DOHH2 (cell line): ENCODE measurements around the gene LRRN2.

Source experiments
- H3F3A ChIP-seq: fragments of 200-600 bp; sonication (generic), shearing (Covaris generic); 2 replicates; pipeline ENCODE4 v1.6.0; 2016; ENCODE audit warnings: antibody characterized with exemption, mild to moderate bottlenecking; ENCODE audit not compliant: control insufficient read depth, insufficient read depth
- H3K27ac ChIP-seq: fragments of 200-600 bp; sonication (generic); 2 replicates; pipeline ENCODE4 v1.5.1; 2014; ENCODE audit warnings: low read depth, mild to moderate bottlenecking, low read length, moderate library complexity
- H3K27me3 ChIP-seq: fragments of 200-600 bp; sonication (generic); 2 replicates; pipeline ENCODE4 v1.6.1; 2014; ENCODE audit warnings: mild to moderate bottlenecking, low read length, mixed read lengths; ENCODE audit not compliant: control insufficient read depth
- H3K36me3 ChIP-seq: fragments of 200-600 bp; sonication (generic); 2 replicates; pipeline ENCODE4 v1.6.1; 2014; ENCODE audit warnings: mild to moderate bottlenecking, low read length, moderate library complexity, mixed read lengths; ENCODE audit not compliant: control insufficient read depth
- H3K4me1 ChIP-seq: fragments of 200-600 bp; sonication (generic); 2 replicates; pipeline ENCODE4 v1.6.1; 2014; ENCODE audit warnings: mild to moderate bottlenecking, low read length, mixed read lengths; ENCODE audit not compliant: control insufficient read depth
- H3K4me2 ChIP-seq: fragments of 200-600 bp; sonication (generic); 2 replicates; pipeline ENCODE4 v1.6.0; 2014; ENCODE audit warnings: mild to moderate bottlenecking, low read length, moderate library complexity
- H3K4me3 ChIP-seq: fragments of 200-600 bp; sonication (generic); 2 replicates; pipeline ENCODE4 v1.5.1; 2014; ENCODE audit warnings: mild to moderate bottlenecking, low read length, mixed read lengths
- H3K79me2 ChIP-seq: fragments of 200-600 bp; sonication (generic); 2 replicates; pipeline ENCODE4 v1.6.1; 2014; ENCODE audit warnings: mild to moderate bottlenecking, low read length, mixed read lengths; ENCODE audit not compliant: control insufficient read depth
- H3K9me2 ChIP-seq: fragments of 200-600 bp; sonication (generic); replicated peaks from 2 replicates; pipeline ENCODE4 v1.6.1; 2014; ENCODE audit warnings: mild to moderate bottlenecking, low read length, mixed read lengths; ENCODE audit not compliant: control insufficient read depth
- H3K9me3 ChIP-seq: fragments of 200-600 bp; sonication (generic); 2 replicates; pipeline ENCODE4 v1.6.1; 2014; ENCODE audit warnings: antibody characterized with exemption, low read length, mixed read lengths; ENCODE audit not compliant: control insufficient read depth, insufficient read depth
- H4K20me1 ChIP-seq: fragments of 200-600 bp; sonication (generic); 2 replicates; pipeline ENCODE4 v1.6.0; 2014; ENCODE audit warnings: low read depth, mild to moderate bottlenecking, antibody characterized with exemption, low read length, moderate library complexity; ENCODE audit not compliant: control insufficient read depth, insufficient read depth
- EZH2phosphoT487 ChIP-seq: fragments of 200-600 bp; sonication (generic); IDR thresholded peaks from 2 replicates; pipeline ENCODE4 v1.6.1; 2017; ENCODE audit warnings: borderline replicate concordance, mild to moderate bottlenecking, antibody characterized with exemption, low read length, moderate library complexity, mixed read lengths
- TF ChIP-seq, protein P1 (sequence below): fragments of 200-600 bp; sonication (generic); IDR thresholded peaks from one replicate; pipeline ENCODE4 v1.5.1; 2014; ENCODE audit warnings: antibody characterized with exemption, mild to moderate bottlenecking, low read depth, low read length; ENCODE audit not compliant: poor library complexity, severe bottlenecking

The LRRN2 gene

DNA sequence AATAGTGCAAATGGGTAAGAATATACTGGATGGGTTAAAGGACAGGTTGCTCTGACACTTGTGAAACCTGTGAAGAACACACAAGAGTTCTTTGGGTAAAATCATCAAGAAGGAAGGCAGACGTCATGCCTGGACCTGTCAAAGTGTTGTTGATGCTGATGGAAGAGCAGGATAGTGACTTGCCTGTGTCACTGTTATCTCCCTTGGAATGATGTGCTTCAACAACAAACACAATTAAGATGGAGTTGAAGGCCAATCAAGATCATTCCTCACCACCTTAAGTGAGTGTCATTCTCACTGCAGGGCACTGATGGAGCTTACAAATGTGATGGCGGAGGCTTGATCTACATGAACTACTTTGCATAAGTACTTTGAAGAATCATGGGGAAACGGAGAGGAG, 73.2 kb downstream of the LRRN2 start:
- H3K27me3 ChIP-seq, result peaks cover 63% of the 10 kb centered on the region

DNA sequence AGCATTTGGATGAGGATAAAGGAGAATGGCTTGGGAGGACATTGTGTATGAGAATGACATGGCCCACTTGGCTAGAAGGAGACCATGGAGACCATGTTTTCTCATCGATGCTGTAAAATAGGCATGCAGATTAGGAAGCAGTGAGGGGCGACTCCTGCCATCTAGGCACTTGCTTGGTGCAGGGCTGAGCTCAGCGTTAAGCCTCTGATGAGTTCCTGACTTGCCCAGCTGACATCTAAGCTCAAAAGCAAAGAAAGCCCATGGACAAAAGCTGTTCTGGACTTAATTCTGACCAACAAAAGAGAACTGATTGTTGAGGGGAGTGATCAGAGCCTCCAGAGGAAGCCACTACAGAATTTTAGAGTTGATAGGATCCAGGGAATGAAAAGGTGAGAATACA, 74.5 kb downstream of the LRRN2 start:
- Histone ChIP-seq H3K4me2 (no peak overlapping the region), H4K20me1 (no peaks in the 10 kb centered on the region), H3K4me3 (no peak overlapping the region), H3K36me3 (no peaks in the 10 kb centered on the region), H3K4me1 (0 out of 2 replicates have a peak, but pooled peaks cover 3% of the 10 kb centered on the region), H3K9me2 (no peaks in the 10 kb centered on the region), H3F3A (no peaks in the 10 kb centered on the region), H3K9me3 (no peaks in the 10 kb centered on the region), H3K27ac (no peak overlapping the region), H3K79me2 (no peaks in the 10 kb centered on the region), H3K27me3 (peaks cover 59% of the 10 kb centered on the region)
- TF ChIP-seq, protein P1, sequence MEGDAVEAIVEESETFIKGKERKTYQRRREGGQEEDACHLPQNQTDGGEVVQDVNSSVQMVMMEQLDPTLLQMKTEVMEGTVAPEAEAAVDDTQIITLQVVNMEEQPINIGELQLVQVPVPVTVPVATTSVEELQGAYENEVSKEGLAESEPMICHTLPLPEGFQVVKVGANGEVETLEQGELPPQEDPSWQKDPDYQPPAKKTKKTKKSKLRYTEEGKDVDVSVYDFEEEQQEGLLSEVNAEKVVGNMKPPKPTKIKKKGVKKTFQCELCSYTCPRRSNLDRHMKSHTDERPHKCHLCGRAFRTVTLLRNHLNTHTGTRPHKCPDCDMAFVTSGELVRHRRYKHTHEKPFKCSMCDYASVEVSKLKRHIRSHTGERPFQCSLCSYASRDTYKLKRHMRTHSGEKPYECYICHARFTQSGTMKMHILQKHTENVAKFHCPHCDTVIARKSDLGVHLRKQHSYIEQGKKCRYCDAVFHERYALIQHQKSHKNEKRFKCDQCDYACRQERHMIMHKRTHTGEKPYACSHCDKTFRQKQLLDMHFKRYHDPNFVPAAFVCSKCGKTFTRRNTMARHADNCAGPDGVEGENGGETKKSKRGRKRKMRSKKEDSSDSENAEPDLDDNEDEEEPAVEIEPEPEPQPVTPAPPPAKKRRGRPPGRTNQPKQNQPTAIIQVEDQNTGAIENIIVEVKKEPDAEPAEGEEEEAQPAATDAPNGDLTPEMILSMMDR, result no peak
- TF ChIP-seq EZH2phosphoT487, result no peak

More for the DNA sequence above, 73.2 kb downstream of the LRRN2 start:
- Histone ChIP-seq H3K36me3 (no peaks in the 10 kb centered on the region), H3K4me1 (0 out of 2 replicates have a peak, but pooled peaks cover 3% of the 10 kb centered on the region), H4K20me1 (no peaks in the 10 kb centered on the region), H3K9me3 (no peaks in the 10 kb centered on the region), H3K9me2 (no peaks in the 10 kb centered on the region), H3K27ac (no peak overlapping the region), H3K4me3 (no peak overlapping the region), H3K4me2 (no peak overlapping the region), H3F3A (no peaks in the 10 kb centered on the region), H3K79me2 (no peaks in the 10 kb centered on the region)
- no peak for TF ChIP-seq EZH2phosphoT487
- TF ChIP-seq, protein P1, result no peak

DNA sequence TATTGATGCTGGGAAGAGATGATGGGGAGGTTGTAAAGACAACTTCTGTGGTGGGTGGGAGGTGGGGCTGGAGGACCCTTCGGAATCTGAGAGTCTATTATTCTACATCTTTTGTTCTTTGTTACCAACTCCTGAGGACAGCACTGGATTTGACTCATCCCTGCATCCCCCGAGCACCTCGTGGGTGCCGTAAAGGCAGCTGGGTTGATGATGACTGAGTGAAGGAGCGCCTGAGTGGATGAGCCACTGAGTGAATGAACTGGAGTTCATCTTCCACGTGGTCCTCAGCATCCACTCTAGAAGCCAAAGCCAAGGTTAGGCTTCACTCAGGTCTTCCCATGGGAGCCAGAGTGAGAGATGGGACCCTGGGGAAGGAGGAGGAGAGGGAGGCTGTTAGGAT, 77.6 kb downstream of the LRRN2 start:
- H3K9me2 ChIP-seq, result no peaks in the 10 kb centered on the region
- no peak overlapping the region for H3K4me3 ChIP-seq
- no peaks in the 10 kb centered on the region for H4K20me1 ChIP-seq
- H3K36me3 ChIP-seq, result no peaks in the 10 kb centered on the region
- H3K79me2 ChIP-seq, result no peaks in the 10 kb centered on the region
- 0 out of 2 replicates have a peak, but pooled peaks cover 3% of the 10 kb centered on the region for H3K4me1 ChIP-seq
- H3K27ac ChIP-seq, result no peak overlapping the region
- TF ChIP-seq EZH2phosphoT487, result no peak
- H3F3A ChIP-seq, result no peaks in the 10 kb centered on the region
- H3K4me2 ChIP-seq, result no peak overlapping the region
- H3K9me3 ChIP-seq, result no peaks in the 10 kb centered on the region
- peaks cover 38% of the 10 kb centered on the region for H3K27me3 ChIP-seq

DNA sequence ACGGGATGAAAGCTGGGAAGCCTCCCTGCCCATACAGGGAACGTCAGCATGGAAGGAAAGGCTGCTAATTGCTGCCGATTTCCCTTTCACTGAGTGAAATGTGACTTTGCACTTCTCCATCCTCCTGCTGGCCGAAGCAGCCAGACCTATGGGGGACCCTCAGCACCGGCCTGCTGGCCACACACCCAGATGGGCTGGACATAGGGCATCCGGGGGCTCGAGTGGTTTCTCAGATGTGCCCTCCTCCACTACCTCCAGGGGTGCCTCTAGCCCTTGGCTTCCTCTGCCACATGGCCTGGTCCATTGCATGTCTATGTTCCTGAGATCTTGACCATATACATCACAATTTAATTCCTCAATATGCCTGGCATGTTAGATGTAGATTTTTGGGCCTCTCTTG, 79.7 kb downstream of the LRRN2 start:
- H3K27me3 ChIP-seq, result peaks cover 36% of the 10 kb centered on the region
- no peak overlapping the region for H3K27ac ChIP-seq
- no peak overlapping the region for H3K4me2 ChIP-seq
- no peaks in the 10 kb centered on the region for H3K4me1 ChIP-seq
- H3K36me3 ChIP-seq, result no peaks in the 10 kb centered on the region
- H3K4me3 ChIP-seq, result no peak overlapping the region
- TF ChIP-seq, protein P1, result no peak
- no peak for TF ChIP-seq EZH2phosphoT487
- no peaks in the 10 kb centered on the region for H3K9me3 ChIP-seq
- H3K9me2 ChIP-seq, result no peaks in the 10 kb centered on the region
- H3F3A ChIP-seq, result no peaks in the 10 kb centered on the region
- H4K20me1 ChIP-seq, result no peaks in the 10 kb centered on the region
- H3K79me2 ChIP-seq, result no peaks in the 10 kb centered on the region
